Activated CD4-positive, alpha-beta T cell treated with anti-CD3 and anti-CD28 coated beads for 4 hours (primary cell): Measurements from ENCODE around the gene SHROOM4.

Source experiments
- DNase-seq, 2 donors: peaks; one replicate each; pipeline ENCODE4 v3.0.0-alpha.2; 2020

The SHROOM4 gene

GRCh38 chrX:50615570-50616158 lies 198.3 kb downstream of the SHROOM4 start:
- no peak for DNase-seq

- no peak for DNase-seq
Measured at GRCh38 chrX:50614460-50614859, 199.5 kb downstream of the SHROOM4 start.

GRCh38 chrX:50613846-50614245 lies 200.1 kb downstream of the SHROOM4 start:
- no peak for DNase-seq

GRCh38 chrX:50609796-50610195 lies 204.2 kb downstream of the SHROOM4 start:
- no peak for DNase-seq

- no peak for DNase-seq
Measured at GRCh38 chrX:50606300-50606950, 207.6 kb downstream of the SHROOM4 start.

GRCh38 chrX:50596056-50596455 lies 217.9 kb downstream of the SHROOM4 start:
- DNase-seq: no peak

- DNase-seq: no peak
Measured at GRCh38 chrX:50594788-50595187, 219.2 kb downstream of the SHROOM4 start.

GRCh38 chrX:50586980-50587379 lies 227.0 kb downstream of the SHROOM4 start:
- no peak for DNase-seq

GRCh38 chrX:50586407-50586806 lies 227.6 kb downstream of the SHROOM4 start:
- no peak for DNase-seq

GRCh38 chrX:50581405-50581804 lies 232.6 kb downstream of the SHROOM4 start:
- DNase-seq: no peak

- peak; percentile 2 to 14 for DNase-seq
Measured at GRCh38 chrX:50579955-50580354, 234.0 kb downstream of the SHROOM4 start.

- no peak for DNase-seq
Measured at GRCh38 chrX:50577326-50577725, 236.7 kb downstream of the SHROOM4 start.

- no peak for DNase-seq
Measured at GRCh38 chrX:50567636-50568035, 246.4 kb downstream of the SHROOM4 start.

GRCh38 chrX:50565718-50566117 lies 248.3 kb downstream of the SHROOM4 start:
- no peak for DNase-seq
